Stimulated activated CD8-positive, alpha-beta memory T cell treated with anti-CD3 and anti-CD28 coated beads, Interleukin-4, amount 100 ng/mL, for 48 hours (primary cell): Measurements from ENCODE around the gene CYP4F8.
"Not testable (repeated sequence)": the region's sequence is repeated elsewhere in the genome, so short reads cannot be mapped to it uniquely, and the experiment has no call there.

Experiments
- DNase-seq: peaks from one replicate; pipeline ENCODE4 v3.0.0-alpha.2; 2020

The CYP4F8 gene

GRCh38 chr19:15649526-15649925 is 34.5 kb downstream of the CYP4F8 start:
- no peak for DNase-seq

- not testable (repeated sequence) for DNase-seq
These were observed 35.1 kb downstream of the CYP4F8 start for GRCh38 chr19:15650123-15650522.

- DNase-seq = no peak
These were observed 36.8 kb downstream of the CYP4F8 start for GRCh38 chr19:15651791-15652190.

GRCh38 chr19:15652559-15653278 is 37.7 kb downstream of the CYP4F8 start:
- no peak for DNase-seq

- DNase-seq = no peak
These were observed 41.4 kb downstream of the CYP4F8 start for GRCh38 chr19:15656467-15656866.

GRCh38 chr19:15663247-15663646 is 48.2 kb downstream of the CYP4F8 start:
- no peak for DNase-seq

GRCh38 chr19:15666186-15666585 is 51.2 kb downstream of the CYP4F8 start:
- no peak for DNase-seq

- DNase-seq = no peak
These were observed 51.9 kb downstream of the CYP4F8 start for GRCh38 chr19:15666883-15667282.

GRCh38 chr19:15669440-15669839 is 54.4 kb downstream of the CYP4F8 start:
- no peak for DNase-seq

GRCh38 chr19:15669891-15670290 is 54.9 kb downstream of the CYP4F8 start:
- no peak for DNase-seq

- DNase-seq = no peak
These were observed 56.3 kb downstream of the CYP4F8 start for GRCh38 chr19:15671237-15671821.

GRCh38 chr19:15671891-15672579 is 57.0 kb downstream of the CYP4F8 start:
- no peak for DNase-seq

- DNase-seq = peak; percentile 32
These were observed 57.7 kb downstream of the CYP4F8 start, which contains the start of gene CYP4F12 for GRCh38 chr19:15672580-15673175. CYP4F12 (plus strand) TSS chr19:15673087; CDS start chr19:15673530, 443 bp downstream.

- no peak for DNase-seq
These were observed 58.2 kb downstream of the CYP4F8 start for GRCh38 chr19:15673176-15673654.

GRCh38 chr19:15675560-15675959 is 60.5 kb downstream of the CYP4F8 start:
- no peak for DNase-seq

GRCh38 chr19:15679089-15679488 is 64.1 kb downstream of the CYP4F8 start:
- no peak for DNase-seq

GRCh38 chr19:15679865-15680264 is 64.8 kb downstream of the CYP4F8 start:
- not testable (repeated sequence) for DNase-seq
